GM21786 (cell line): Measurements from ENCODE around the gene CTDSPL.
"Not testable (repeated sequence)": the region's sequence is repeated elsewhere in the genome, so short reads cannot be mapped to it uniquely, and the experiment has no call there.

Source experiments
- ATAC-seq: cut with Tn5 transposase; IDR thresholded peaks from one replicate; pipeline ENCODE4 v1.9.1; 2021; ENCODE audit not compliant: unreplicated experiment

CTDSPL gene, protein sequence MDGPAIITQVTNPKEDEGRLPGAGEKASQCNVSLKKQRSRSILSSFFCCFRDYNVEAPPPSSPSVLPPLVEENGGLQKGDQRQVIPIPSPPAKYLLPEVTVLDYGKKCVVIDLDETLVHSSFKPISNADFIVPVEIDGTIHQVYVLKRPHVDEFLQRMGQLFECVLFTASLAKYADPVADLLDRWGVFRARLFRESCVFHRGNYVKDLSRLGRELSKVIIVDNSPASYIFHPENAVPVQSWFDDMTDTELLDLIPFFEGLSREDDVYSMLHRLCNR

DNA sequence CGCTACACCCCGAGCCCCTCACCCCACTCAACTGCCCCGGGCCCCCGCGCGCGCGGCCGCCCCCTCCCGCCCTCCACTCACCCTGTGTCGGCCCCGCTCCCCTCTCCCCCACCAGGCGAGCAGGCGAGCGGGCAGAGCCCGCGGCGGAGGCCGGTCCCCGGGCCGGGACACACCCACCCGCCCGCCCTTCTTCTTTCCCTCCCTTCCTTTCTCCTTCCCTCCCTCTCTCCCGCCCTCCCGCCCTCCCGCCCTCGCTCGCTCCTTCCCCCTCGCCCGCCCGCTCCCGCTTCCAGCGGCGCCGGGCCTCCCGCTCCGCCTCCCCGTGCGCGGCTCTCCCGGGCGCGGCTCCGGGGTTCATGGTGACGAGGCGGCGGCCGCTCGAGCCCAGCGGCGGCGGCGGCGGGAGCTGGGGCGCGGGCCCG lies at the start of gene CTDSPL:
Gene CTDSPL (plus strand): TSS at position 261 of the 422 bp plus-strand sequence. CDS start 320 bp downstream, outside the sequence.
- no peak for ATAC-seq

DNA sequence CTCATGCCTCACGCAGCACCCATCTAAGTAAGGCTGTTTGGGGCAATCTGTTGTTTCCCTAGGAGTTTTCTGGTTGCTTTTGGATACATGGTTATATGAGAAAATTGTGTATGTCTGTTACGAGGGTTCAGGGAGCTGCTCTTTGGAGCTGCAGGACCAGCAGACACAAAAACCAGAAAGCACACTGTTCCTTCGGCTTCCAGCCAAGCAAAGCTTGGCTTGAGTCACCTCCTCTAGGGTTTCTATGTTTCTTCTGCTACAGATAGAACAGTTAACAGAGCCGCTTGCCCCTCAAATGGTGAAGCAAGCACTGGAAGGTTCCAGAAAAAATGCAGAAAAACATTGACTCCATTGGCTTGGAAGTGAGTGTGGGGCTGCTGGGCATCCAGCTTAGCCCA lies 49.2 kb upstream of the CTDSPL start:
- ATAC-seq: no peak

DNA sequence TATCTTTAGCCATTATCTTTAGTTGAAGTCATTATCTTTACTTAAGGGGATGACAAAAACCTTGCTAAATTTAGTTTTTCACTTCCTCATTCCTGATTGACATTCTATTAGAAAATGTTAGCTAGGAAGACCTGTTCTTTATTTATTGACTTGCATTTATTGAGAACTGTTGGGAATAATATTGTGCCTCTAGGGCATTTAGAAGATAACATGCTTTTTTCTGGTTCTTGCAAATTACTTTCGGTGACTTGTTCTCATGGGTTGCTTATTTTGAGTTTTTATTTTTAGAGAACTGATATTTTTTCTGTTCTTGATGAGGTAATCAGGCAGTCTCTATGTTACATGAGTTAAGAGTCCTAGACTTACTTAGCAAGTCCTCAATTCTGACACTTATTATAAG lies 48.3 kb upstream of the CTDSPL start:
- peak; percentile 59 for ATAC-seq

DNA sequence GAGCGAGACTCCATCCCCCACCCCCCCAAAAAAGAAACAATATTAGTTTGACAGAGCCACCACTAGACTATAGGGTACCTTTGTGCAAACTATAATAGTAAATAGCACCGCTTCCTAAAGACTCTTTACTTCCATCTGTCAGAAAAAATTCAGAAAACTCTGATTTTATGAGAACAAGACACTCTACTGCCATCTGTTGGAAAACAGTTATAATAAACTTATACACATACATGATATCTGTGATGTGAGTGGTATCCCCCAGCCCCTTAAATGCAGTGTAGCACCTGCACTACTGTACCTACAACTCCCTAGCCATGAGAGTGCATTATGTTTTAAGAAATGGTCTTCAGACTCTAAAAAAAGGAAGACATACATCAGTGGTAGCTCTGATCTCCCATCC lies 47.1 kb upstream of the CTDSPL start:
- no peak for ATAC-seq

DNA sequence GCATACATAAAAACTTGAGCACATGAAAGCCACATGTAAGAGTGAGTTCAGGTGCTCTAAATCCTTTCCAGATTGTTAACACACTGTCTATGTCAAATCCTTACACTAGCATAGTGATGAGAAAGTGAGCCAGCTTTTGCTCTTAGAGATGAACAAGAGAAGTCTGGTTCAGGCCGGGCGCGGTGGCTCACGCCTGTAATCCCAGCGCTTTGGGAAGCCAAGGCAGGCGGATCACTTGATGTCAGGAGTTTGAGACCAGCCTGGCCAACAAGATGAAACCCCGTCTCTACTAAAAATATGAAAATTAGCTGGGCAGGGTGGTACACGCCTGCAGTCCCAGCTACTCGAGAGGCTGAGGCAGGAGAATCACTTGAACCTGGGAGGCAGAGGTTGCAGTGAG lies 46.5 kb upstream of the CTDSPL start:
- not testable (repeated sequence) for ATAC-seq

DNA sequence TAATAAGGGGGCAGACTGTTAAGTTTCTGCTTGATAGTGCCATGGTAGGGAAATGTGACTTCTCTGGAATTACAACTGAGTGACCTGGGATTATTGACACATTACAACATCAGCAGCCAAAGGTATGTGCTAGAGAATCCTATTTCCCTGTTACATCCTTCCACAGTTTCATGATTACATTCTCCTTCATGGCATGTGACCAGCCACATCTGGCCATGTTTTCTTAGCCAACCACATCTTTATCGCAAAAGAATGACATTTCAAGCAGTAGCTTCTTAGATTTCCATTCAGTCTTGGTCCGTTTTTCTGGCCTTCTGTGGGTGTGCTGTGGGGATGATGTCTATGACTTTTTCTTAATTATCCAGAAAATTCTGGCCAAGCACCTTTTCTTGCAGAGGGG lies 45.4 kb upstream of the CTDSPL start:
- no peak for ATAC-seq

DNA sequence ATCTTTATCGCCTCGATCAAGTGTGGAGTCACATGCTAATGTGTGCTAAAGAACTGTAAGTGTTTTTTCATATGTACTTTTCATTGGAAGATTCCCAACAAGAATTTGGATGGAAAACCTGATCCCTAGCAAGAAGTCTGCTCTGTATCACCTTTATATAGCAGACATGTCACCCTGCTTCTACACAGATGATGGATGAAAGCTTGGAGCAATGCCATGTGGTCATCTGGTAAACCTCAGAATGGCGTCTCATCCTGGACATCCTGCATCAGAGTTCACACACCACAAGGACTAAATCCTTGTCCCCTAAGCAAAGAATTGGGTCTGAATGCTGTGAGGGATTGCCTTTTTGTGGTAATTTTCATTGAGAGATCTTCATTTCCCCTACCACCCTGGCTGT lies 42.1 kb upstream of the CTDSPL start:
- no peak for ATAC-seq

DNA sequence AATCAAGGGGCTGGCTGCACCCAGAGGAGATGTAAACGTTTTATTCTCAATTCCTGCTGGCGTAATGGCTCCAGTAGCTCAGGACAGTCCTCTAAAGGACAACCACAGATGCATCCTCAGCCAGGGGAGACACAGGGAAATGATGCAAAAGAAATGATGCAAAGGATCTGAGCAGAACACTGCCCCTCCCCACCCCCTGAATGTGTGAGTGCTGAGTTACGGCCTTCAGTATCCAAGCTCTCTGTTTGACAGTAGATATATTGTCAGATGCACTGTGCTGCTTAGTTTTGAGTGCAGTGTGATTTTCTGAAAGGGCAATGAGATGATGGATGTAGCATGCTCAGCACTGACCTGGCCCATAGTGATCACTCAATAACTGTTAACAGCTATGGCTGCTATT lies 41.4 kb upstream of the CTDSPL start:
- ATAC-seq: no peak

DNA sequence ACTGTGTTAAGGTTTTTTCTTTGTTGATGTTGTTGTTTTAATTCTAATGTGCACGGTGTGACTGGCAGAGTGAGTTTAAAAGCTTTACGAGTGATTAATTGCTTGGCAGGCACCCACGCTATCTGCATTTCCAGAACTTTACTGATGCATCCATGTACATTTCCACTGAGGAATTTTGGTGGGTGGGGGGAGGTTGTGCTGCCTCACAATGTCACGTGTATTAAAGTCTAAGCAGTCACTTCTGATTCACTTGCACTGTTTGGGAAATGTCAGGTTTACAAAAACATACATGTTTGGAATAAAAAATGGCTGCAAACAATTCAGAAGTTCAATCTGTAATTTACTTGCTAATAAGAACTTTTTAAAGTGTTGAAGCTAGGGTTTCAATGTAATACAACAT lies 38.5 kb upstream of the CTDSPL start:
- no peak for ATAC-seq

DNA sequence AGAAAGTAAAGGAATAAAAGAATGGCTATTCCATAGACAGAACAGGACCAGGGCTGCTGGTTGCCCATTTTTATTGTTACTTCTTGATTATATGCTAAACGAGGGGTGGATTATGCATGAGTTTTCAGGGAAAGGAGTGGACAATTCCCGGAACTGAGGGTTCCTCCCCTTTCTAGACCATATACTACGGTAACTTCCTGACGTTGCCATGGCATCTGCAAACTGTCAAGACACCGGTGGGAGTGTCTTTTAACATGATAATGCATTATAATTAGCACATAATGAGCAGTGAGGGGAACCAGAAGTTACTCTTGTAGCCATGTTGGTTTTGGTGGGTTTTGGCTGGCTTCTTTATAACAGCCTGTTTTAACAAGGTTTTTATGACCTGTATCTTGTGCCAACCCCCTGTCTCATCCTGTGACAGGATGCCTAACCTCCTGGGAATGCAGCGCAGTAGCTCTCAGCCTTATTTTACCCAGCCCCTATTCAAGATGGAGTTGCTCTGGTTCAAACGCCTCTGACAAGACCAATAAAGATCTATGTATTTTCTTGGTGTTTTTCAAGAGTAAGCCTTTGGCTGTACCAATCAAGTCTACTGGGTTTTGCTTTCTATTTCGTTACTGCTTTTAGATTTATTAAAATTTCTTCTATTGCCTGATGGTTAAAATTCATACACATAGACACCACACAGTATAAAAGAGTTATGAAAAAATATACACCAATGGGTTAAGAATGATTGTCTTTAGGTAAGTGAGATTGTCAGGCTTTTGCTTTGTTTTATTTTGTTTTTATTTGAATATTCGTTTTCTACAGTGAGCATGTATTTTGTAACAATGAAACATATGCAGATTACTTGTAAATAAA lies 37.4 kb upstream of the CTDSPL start:
- no peak for ATAC-seq

DNA sequence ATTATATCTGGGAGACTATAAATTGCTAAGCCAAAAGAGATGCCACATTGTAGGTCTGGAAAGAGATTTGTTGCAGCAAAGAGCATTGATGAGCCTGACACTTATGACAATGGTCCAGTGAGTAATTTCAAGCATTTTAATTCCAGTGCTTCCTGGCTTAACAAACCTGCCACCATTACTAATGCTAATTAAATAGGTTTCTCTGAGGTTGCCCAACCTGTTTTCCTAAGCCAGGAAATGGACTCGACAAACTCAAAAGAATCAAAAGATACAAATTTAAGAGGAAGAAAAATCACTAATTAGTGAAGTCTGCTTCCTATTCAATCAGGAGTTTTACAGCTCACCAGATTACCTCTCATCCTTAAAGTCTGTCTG lies 36.7 kb upstream of the CTDSPL start:
- ATAC-seq: no peak

DNA sequence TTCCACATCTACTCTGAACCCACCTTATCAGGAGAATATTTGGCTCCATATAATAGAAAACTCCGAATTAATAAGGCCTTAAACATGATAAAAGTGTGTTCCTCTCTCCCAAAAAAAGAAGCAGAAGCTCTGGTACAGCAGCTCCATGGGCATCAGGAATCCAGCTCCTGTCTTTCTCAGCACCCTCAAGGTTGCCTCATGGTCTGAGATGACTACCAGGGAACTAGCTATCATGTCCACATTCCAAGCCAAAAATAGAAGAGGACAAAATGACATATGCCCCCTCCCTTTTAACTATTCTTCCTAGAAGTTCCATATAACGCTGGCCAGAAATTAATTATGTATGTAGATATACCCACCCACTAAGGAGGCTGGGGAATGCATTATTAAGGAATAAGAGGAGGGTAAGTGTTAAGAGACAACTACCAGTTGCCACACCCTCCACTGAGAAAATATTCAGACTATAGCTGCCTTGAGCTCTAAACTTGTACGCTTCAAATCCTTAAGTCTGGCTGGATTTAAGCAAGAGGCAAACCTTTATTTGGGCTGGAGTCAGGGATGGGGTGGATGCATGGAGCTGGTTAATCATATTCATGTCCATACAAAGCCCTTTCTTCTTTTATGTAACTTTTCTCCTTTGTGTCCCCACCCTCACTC lies 35.8 kb upstream of the CTDSPL start:
- no peak for ATAC-seq

DNA sequence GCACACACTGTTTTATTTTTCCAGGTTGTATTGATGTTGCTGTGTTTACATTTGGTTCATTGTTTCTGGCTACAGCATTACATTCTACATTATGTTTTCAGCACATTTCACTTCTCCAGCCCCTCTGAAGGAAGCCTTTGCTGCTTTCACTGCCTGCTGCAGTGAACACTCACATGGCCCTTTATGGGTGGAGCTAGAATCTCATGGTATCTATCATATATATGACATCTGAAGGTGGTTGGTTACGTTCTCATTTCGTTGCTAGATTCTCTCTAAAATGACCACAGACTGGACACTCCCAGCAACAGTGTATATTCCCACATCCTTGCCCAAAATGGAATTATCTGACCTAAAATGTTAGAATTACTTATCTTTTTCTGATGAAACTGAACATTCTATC lies 35.2 kb upstream of the CTDSPL start:
- no peak for ATAC-seq

DNA sequence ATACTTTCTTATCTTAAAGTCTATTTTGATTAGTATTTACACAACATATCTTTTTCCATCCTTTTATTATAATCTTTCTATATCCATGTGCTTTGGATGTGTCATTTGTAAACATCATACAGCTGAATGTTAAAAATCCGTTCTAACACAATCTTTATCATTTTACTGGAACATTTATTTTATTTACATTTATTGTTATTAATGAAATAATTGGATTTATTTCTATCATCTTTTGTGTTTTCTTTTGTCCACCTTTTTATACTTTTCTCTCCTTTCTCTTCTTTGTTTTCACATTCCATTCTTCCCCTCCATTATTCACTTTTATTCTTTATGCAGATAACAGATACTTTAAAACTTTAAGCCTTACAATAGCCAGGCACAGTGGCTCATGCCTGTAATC lies 34.7 kb upstream of the CTDSPL start:
- ATAC-seq: no peak

DNA sequence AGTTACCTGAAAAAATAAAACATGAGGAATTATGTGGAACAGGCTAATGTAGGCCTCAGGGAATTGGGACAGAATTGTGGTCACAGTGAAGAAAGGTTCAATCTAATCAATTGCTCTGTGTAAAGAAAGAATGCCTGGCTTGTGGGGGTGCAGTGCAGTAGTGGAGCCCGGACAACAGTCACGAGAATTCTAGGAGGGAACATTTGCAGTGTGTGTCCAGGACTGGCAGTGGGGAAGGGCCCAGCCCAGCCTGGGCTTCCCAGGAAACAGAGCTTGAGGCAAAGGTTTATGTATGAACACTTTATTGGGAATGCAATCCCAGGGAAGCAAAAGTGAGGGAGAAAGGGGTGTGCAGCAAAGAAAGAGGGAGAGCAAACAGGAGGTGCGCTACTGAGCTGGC lies 29.2 kb upstream of the CTDSPL start:
- ATAC-seq: no peak

DNA sequence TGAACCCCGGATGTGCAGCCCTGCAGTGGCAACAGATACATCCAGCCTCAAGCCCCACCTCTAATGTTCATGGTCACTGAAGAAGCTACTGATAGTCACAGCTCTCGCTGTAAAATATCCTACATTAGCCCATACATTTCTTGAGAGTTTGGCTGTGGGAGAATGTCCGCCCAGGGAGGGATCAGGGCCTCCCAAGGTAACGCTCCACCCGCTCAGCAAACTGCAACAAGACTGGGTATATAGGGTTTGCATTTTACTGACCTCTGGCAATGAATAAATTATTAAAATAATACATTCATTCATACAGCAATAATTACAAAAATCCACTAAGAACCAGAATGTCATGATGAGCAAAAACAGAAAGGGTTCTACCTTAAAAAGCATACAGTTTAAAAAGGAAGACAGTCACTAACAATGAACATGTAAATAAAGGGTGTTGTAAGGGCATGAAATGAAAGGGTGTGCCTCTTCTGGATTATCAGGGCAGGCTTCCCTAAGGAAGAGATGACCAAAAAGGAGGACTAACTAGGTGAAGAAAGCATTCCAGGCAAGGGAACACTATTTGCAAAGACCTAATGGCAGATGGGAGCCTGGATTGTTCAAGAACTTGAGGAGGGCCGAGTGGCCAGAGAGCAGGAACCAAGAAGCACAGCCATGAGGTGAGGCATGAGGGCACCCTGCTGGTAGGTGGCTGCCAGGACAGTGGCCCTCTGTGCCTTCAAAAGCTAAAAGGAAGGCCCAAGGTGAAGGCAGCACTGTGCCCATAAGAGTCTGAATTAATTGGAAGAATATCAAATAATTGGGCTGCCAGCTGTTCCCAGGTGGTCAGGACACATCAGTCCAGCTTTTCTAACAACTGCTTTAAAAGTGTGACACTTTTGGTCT lies 28.1 kb upstream of the CTDSPL start:
- no peak for ATAC-seq

DNA sequence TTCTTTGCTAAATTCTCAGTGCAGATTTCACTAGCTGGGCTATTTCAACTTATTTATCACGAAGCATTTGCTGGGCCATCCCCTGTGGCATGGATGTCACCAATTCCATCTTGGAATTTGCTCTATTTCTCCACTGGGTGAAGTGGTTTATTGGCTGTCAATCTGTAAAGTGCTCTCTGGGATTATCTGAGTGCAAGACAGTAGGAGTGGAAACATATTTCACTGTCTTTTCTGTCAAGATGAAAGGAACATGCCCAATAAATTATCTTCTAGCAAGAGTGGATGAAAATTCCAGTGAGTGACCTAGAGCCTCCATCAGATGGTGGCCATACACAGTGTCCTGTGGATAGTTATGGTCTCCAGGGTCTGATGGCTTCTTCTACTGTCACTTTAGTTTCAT lies 25.1 kb upstream of the CTDSPL start:
- no peak for ATAC-seq

DNA sequence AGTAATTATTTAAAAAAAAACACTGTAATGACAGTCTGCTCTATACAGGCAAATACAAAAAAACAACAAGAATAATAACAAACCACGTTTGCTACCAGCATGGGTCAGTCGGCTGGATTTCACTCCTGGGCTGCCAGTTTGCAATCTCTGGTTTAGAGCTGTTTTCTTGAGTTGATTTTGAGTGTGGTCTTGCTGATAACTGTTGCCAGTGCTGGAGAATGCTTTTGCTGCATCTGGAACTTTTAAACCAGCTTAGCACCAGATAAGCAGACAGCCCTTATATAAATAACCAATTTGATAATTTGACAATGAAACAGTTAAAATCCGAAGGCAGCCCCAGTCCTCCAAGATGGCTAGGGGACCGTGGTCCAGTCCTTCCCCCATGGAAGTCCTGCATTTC lies 14.0 kb upstream of the CTDSPL start:
- no peak for ATAC-seq

DNA sequence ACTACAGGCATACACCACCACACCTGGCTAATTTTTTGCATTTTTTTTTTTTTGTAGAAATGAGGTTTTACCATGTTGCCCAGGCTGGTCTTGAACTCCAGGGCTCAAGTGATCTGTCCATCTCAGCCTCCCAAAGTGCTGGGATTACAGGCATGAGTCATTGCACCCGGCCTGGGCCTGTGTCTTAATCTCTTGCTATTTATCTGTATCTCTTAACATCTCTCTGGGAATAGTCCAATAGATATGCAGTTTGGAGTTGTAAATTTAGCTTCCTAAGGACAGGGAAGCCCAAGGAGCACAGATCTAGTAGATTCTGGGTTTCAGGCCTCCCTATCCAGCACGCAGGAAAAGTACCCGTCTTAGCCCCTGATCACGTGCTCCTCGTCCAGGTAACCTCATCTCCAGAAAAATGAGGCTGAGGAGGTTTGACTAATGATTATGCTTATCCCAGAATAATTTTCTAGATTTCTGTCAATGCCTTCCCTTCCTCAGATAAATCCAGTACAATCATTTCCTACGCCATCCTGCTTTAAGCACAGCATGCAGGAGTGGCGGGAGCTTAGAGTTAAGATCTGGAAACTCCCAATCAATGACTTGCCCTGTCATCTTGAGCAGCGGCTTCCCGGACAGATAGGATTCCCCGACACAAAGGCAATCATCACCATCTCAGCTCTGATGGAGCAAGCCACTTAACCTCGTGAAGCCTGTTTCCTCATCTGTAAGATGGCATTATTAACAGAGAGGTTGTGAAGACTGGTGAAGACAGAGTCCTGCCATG lies 12.3 kb upstream of the CTDSPL start:
- no peak for ATAC-seq

DNA sequence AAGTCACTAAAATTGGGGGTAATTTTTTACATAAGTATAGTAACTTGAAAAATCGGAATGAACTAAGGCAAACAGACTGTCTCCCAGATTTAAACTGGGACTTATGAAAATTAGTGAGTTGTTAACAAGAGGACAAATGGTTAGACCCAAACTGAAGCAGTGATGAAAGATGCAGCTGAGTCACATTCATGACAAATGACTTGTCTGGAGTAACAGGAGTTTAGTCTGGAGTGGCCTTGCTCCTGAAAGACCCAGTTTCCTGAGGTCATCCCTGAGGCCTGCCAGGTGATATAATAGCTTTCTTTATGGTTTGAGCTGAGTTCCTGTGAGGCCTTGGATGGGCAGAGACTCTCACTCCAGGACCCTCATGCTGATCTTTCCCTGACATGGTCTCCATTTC lies 9.6 kb upstream of the CTDSPL start:
- no peak for ATAC-seq
